OCI-M1 (cell line): ENCODE measurements around the gene ADAMTSL5.
A peak's percentile ranks its signal among the peaks of the same experiment; 100 is the strongest.
"Not testable (repeated sequence)": the region's sequence is repeated elsewhere in the genome, so short reads cannot be mapped to it uniquely, and the experiment has no call there.

ENCODE experiments used
- DNase-seq: peaks from one replicate; lab custom pipeline; 2025; lab: John Stamatoyannopoulos, UW

ADAMTSL5 gene, protein sequence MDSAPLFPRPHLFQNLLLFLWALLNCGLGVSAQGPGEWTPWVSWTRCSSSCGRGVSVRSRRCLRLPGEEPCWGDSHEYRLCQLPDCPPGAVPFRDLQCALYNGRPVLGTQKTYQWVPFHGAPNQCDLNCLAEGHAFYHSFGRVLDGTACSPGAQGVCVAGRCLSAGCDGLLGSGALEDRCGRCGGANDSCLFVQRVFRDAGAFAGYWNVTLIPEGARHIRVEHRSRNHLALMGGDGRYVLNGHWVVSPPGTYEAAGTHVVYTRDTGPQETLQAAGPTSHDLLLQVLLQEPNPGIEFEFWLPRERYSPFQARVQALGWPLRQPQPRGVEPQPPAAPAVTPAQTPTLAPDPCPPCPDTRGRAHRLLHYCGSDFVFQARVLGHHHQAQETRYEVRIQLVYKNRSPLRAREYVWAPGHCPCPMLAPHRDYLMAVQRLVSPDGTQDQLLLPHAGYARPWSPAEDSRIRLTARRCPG

DNA sequence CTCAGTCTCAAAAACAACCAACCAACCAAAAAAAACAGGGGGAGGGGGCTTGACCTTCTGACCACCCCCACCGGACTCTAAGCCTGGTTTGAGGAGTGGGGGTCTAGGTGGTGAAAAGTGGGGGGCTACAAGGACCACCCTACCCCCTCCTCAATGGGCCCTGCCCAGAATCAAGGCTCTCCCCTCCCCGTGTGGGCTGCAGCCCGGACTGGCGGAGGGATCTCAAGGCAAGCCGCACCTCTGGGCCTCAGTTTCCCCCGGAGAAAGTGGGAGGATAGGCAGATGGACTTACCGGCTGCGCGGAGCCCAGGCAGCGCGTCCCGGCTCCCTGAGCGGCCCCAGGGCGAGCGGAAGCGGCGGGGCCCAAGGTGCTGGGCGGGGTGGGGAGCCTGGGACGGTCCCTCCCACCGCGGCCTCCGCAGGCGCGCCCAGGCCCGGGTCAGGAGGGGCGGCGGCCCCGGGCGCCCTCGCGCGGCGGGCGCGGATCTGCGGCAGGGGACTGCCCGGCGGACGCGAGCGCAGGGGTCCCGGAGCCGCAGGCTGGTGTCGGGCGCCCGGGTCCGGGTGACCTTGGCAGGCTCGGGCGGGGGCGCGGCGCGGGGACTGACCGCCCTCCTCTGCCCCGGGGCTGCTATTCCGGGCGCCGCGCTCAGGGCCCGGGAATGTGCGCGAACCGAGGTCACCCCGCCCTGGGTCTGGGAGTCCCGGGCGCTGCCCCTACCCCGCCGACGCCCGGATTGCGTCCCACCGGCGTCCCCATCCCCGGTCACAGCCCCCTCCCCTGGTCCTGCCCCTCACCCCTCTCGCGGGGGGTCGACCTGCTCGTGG is at the start of gene ADAMTSL5:
Gene ADAMTSL5, minus strand, starts transcription at position 349 of the 828 bp plus-strand sequence. CDS start 2,076 bp downstream, outside the sequence.
- peak; percentile 68 for DNase-seq

GRCh38 chr19:1561236-1561842 is 48.5 kb upstream of the ADAMTSL5 start:
- DNase-seq: no peak

DNA sequence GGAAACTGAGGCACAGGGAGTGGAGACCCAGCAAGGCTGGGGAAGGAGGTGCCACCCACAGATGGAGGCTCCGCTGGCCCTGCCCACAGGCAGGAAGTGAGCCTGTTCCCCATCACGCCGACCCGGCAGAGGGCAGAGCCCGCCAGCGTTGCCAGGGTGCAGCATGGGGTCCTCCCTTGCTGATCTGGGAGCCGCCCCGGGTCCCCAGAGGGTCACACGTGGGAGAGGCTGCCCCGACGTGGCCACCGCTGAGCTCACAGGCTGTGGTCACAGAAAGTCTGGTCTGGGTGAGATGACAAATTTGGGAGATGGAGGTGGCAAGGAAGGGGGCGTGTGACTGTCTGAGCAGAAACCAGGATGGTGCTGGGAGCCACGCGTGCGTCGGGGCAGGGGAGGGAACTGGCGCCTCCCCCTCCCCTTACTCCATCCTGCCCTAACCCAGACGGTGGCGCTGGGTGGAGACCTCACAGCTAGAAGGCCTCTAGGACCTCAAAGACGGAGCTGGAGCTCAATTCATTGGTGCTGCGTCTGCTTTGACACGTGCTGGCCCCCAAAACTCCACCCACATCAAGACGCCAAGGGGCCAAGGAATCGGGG is 47.6 kb upstream of the ADAMTSL5 start:
- no peak for DNase-seq

- no peak for DNase-seq
Observed at GRCh38 chr19:1558552-1558951, 45.7 kb upstream of the ADAMTSL5 start.

- DNase-seq: no peak
Observed at GRCh38 chr19:1556390-1557070, 43.7 kb upstream of the ADAMTSL5 start.

DNA sequence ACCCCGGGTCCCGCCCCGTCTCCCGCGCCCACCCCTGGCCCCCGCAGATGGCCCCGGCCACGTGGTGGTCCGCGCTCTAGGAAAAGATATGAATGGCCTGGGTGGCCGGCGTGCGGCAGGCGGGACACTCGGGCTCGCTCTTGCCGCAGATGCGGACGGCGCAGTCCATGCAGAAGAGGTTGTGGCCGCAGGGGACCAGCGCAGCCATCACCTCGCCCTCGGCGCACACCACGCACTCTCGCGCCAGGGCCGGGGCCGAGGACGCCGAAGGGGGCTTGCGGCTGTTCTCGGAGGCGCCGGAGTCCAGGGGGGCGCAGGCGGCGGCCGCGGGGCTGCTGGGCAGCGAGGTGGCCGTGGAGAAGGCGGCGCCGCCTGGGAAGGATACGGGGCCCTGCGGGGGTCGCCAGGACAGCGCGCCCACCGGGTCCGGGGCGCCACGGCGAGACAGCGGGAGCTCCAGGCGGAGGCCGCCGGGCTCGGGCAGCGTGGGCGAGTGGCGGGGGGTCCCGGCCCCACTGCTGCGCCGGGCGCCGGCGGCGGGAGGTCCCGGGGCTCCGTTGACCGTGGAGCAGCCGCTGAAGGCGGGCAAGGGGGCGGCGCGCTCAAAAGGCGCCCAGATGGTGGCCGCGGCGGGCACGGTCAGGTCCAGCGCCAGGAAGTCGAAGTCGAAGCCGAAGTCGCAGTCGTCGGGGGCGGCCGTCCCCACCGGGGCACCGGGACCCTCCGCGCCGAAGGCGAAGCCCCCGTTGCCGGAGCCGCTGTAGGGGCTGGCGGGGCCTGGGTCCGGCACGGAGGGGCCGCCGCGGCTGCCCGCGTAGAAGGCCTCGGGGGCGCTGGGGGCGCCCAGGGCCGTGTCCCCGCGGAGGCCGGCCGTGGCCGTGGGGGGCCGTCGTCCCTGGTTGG is 42.9 kb upstream of the ADAMTSL5 start:
- no peak for DNase-seq

GRCh38 chr19:1554968-1555367 is 42.1 kb upstream of the ADAMTSL5 start:
- DNase-seq: no peak

DNA sequence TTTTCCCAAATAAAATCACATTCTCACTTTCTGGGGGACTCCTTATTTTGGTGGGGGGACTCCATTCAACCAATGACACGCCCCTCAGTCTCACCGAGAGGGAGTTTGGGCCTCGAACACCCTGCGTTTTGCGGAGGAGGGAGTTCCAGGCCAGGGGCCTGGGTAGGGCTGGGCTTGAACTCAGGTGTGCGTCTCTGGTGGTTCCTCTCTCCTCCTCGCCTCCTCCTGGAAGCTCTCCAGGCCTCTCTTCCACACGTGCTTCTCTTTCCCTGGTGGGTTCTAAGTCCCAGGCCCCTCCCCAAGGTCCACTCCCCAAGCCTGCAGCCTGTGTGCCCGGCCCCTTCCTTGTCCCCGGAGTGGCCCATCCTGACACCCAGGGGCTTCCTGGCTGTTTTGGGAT is 40.6 kb upstream of the ADAMTSL5 start:
- no peak for DNase-seq

- DNase-seq: no peak
Observed at GRCh38 chr19:1551068-1552040, 38.5 kb upstream of the ADAMTSL5 start.

DNA sequence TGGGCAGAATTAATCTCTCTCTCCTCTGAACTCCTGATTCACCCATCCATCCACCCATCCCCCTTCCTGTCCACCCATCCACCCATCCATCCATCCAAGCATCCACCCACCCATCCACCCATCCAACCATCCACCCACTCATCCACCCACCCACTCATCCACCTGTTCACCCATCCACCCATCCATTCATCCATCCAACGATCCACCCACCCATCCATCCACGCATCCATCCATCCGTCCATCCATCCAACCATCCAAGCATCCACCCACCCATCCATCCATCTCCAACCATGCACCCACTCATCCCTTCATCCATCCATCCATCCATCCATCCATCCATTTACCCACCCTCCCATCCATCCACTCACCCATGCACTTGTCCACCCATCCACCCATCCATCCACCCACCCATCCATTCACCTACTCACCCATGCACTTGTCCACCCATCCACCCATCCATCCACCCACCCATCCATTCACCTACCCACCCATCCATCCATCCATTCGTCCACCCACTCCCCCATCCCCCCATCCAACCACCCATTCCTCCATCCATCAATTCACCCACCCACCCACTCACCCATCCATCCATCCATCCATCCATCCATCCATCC is 36.6 kb upstream of the ADAMTSL5 start:
- DNase-seq: no peak

DNA sequence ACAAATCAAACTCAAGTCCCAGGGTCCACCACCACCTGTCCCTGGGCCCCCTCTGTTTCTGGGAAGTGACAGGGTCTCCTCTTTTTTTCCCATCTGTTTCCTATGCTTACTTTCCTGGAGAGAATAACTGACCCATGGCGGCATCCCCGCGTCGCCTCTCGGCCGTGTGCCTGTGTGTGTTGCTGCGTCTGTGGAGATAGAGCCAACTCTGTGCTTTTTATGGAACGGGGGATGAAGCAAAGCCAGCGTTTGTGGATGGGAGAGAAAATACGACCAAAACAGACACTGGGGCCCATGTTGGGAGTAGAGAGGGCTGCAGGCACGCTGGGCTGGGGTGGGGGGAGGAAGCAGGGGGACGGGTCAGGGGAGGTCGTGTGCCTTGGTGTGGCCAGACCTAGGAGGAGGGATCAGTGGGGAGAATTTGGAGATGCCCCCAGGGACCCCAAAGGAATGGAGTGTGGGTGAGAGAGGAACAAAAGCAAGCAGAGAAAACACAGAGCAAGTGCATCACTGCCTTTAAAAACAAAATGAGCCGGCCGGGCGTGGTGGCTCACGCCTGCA is 27.6 kb upstream of the ADAMTSL5 start:
- no peak for DNase-seq

DNA sequence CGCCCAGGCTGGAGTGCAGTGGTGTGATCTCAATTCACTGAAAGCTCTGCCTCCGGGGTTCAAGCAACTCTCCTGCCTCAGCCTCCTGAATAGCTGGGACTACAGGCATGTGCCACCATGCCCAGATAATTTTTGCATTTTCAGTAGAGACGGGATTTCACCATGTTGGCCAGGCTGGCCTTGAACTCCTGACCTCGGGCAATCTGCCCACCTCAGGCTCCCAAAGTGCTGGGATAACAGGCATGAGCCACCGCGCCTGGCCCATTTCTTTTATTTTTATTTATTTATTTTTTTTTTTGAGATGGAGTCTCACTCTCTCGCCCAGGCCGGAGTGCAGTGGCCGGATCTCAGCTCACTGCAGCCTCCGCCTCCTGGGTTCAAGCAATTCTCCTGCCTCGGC is 26.9 kb upstream of the ADAMTSL5 start:
- not testable (repeated sequence) for DNase-seq

- no peak for DNase-seq
Observed at GRCh38 chr19:1538978-1539377, 26.2 kb upstream of the ADAMTSL5 start.

- DNase-seq: not testable (repeated sequence)
Observed at GRCh38 chr19:1535699-1536098, 22.9 kb upstream of the ADAMTSL5 start.

GRCh38 chr19:1534972-1535371 is 22.2 kb upstream of the ADAMTSL5 start:
- no peak for DNase-seq

GRCh38 chr19:1533510-1534150 is 20.8 kb upstream of the ADAMTSL5 start:
- DNase-seq: no peak

- DNase-seq: no peak
Observed at GRCh38 chr19:1532003-1532402, 19.2 kb upstream of the ADAMTSL5 start.

DNA sequence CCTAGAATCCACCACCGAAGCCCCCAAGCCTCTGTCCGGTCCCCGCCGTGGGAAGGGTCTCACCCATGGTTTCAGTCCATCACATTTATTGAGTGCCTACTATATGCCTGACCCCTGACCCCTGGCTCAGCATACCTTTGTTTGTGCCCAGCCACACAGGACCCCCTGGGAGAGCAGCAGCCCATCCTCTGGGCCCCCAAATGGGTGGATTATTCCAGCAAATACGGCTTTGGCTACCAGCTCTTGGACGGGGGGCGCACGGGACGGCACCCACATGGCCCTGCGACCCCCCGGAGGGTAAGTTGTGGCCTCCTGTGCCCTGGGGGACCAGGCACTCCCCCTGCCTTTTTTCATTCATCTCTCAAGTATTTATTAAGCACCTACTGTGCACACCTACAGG is 18.8 kb upstream of the ADAMTSL5 start:
- DNase-seq: no peak
